Effector memory CD8-positive, alpha-beta T cell (primary cell): ENCODE measurements around the gene TUBA3E.
"Not testable (repeated sequence)": the region's sequence is repeated elsewhere in the genome, so short reads cannot be mapped to it uniquely, and the experiment has no call there.

ENCODE experiments used
- ATAC-seq: fragments of 150-1000 bp; cut with Tn5 transposase; replicated peaks from 2 replicates; pipeline ENCODE4 v1.10.0; 2021; ENCODE audit warnings: mild to moderate bottlenecking, moderate library complexity
- DNase-seq, 3 experiments: peaks; one replicate each; pipeline ENCODE4 v3.0.0; 2021
- H3K27ac Mint-ChIP-seq, 2 donors: one replicate each; pipeline ENCODE4 v1.8.0; 2022; ENCODE audit warnings: mild to moderate bottlenecking in 2 of 2, mixed read lengths in 2 of 2, moderate library complexity in 2 of 2
- H3K27me3 Mint-ChIP-seq, 2 donors: one replicate each; pipeline ENCODE4 v1.8.0; 2022; ENCODE audit warnings: mixed read lengths in 2 of 2
- H3K36me3 Mint-ChIP-seq: one replicate; pipeline ENCODE4 v1.8.0; 2022; ENCODE audit warnings: mild to moderate bottlenecking, moderate library complexity, mixed read lengths; ENCODE audit not compliant: insufficient read depth
- H3K4me1 Mint-ChIP-seq, 2 donors: one replicate each; pipeline ENCODE4 v1.8.0; 2022; ENCODE audit warnings: low read depth in 2 of 2, mixed read lengths in 2 of 2
- H3K4me3 Mint-ChIP-seq, 2 donors: one replicate each; pipeline ENCODE4 v1.8.0; 2022; ENCODE audit warnings: mild to moderate bottlenecking in 2 of 2, mixed read lengths in 2 of 2, moderate library complexity in 2 of 2
- H3K9me3 Mint-ChIP-seq, 2 donors: one replicate each; pipeline ENCODE4 v1.8.0; 2022; ENCODE audit warnings: mixed read lengths in 2 of 2

TUBA3E gene

DNA sequence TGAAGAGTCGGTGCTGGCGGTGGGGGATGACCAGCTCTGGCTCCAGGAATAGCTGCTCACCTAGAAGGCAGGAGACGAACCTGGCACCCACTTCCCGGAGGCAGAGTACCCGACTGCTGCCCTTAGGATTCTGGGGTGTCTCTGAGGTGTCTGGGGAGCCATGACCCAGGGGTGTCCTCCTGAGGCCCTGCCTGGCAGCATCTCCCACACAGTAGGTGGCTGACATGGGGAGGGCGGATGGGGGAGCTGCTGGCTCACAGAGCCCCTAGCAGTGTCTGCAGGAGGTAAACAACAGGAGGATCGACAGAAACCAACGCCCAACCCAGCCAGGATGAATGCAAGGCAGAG is 43.8 kb downstream of the TUBA3E start:
- not testable (repeated sequence) for H3K9me3 Mint-ChIP-seq, H3K4me1 Mint-ChIP-seq, DNase-seq, H3K4me3 Mint-ChIP-seq, H3K27me3 Mint-ChIP-seq, ATAC-seq
- Mint-ChIP-seq H3K27ac (peak overlapping the region in 1 of 2 donors; percentile 23), H3K36me3 (peaks cover 51% of the 10 kb centered on the region)

DNA sequence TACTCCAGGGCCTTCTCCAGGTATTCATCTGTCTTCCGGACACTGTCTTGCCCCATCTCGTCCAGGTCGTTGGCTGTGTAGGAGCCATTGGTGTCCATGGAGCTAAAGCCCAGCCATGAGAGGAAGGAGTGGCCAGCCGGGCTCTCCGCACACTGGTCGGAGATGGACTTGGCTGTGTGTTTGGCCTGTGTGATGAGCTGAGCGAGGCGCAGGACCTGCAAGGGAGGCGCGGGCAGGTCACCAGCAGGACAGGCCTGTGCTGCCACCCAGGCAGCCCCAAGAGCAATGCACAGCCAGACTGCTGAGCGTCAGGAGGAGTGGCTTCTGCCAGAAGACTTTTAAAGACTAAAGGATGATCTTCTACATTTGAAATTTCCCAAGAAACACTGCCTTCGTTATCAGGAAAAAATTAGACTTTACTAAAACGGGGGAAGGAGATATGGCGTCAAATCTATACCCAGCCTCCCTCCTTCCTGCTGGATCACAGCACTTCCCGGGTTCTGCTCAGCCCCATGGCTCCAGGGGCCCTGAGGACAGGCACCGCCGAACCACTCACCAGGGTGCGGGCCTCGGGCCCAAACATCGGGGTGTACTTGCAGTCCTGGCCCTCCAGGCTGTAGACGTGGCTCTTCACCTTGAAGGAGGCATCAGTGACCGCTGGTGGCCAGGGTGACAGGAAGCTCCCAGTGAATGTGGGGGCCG is 44.4 kb downstream of the TUBA3E start:
- H3K27me3 Mint-ChIP-seq, H3K4me1 Mint-ChIP-seq, DNase-seq, H3K9me3 Mint-ChIP-seq, H3K4me3 Mint-ChIP-seq, ATAC-seq: not testable (repeated sequence)
- Mint-ChIP-seq H3K27ac (peak overlapping the region in 1 of 2 donors; percentile 23), H3K36me3 (peaks cover 49% of the 10 kb centered on the region)

DNA sequence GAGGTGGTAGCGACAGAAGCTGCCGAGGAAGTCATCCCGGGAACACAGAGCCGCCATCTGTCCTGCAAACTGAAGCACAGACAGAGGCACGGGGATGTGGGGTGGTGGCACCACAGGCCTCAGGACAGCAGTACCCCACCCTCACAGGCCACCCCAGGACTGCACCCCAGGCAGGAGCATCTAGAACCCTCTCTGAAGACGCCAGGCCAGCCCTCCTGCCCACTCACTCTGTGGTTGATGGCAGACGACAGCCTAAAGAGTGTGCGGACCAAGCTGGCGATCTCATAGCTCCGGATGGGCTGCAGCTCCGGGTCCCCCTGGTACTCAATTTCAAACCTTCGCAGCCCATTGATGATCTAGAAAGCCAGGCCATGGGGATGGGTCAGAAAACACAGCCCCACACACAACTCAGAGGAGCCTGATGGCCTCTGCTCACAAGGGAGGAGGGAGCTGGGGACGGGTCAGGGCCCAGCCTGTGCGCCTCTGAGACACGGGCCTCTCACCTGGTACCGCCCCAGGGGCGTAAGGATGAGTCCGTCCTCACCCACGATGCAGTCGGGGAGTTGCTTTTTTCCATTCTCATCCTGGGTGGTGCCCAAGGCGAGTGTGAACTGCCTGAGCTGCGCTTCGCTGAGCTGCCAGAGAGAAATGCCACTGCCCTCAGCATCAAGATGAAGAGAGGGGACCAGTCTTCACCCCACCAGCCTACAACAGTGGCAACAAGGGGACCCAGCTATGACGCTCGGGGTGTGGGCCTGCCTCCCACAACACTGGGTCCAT is 45.2 kb downstream of the TUBA3E start:
- Mint-ChIP-seq H3K36me3 (peaks cover 43% of the 10 kb centered on the region), H3K27me3 (no peaks in the 10 kb centered on the region), H3K4me3 (no peak overlapping the region), H3K9me3 (no peaks in the 10 kb centered on the region), H3K4me1 (peaks cover 2 to 6% of the 10 kb centered on the region in 2 donors), H3K27ac (peak overlapping the region in 1 of 2 donors; percentile 55)
- DNase-seq (no peak), ATAC-seq (no peak)

DNA sequence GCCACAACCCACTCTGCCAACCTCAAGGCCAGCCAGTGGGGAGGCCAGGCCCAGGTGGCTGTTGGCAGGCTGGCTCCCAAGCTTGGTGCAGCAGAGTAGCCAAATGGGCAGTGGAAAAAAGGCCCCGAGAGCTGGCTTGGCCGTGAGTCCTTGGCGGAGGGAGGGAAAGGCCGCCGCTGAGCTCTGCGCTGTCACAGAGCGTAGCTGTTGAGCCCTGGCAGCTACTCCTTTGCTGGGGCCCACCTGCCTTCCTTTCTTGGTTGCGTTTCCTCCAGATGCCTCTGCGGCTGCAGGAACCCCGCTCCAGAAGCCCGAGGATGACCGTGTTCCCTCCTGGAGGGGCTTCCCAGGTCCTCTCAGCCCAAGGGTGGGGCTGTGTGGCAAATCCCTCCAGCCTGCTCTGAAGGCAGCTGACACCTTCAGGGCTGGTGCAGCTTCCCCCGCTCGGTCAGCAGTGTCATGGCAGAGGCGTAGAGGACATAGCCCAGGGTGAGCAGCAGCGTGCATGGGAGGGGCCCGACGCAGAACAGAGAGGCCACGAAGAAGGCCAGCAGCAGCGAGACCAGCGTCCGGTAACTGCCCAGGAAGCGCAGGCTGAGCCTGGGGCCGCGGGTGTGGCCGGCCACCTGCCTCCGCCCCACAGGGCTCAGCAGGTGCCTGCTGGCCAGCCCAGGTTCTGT is 46.0 kb downstream of the TUBA3E start:
- H3K4me1 Mint-ChIP-seq, H3K4me3 Mint-ChIP-seq, H3K27ac Mint-ChIP-seq, H3K9me3 Mint-ChIP-seq, ATAC-seq, DNase-seq, H3K27me3 Mint-ChIP-seq: not testable (repeated sequence)
- H3K36me3 Mint-ChIP-seq: peaks cover 39% of the 10 kb centered on the region

DNA sequence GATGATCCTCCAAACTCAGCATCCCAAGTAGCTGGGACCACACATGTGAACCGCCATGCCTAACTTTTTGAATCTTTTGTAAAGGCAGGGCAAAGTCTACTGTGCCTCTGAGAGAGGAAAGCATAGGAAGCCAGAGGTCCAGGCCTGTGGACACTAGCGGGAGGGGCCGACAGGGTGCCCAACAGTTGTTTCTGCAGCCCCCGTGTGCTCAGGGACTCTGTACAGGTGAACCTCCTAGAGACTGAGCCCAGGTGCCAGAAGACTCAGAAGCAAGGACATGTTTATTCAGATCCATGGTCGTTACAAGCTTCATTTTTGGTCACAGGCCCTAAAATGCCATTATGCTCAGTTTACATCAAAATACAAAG is 47.1 kb downstream of the TUBA3E start:
- H3K4me1 Mint-ChIP-seq, H3K27ac Mint-ChIP-seq, DNase-seq, ATAC-seq, H3K27me3 Mint-ChIP-seq, H3K4me3 Mint-ChIP-seq, H3K9me3 Mint-ChIP-seq: not testable (repeated sequence)
- peaks cover 33% of the 10 kb centered on the region for H3K36me3 Mint-ChIP-seq

DNA sequence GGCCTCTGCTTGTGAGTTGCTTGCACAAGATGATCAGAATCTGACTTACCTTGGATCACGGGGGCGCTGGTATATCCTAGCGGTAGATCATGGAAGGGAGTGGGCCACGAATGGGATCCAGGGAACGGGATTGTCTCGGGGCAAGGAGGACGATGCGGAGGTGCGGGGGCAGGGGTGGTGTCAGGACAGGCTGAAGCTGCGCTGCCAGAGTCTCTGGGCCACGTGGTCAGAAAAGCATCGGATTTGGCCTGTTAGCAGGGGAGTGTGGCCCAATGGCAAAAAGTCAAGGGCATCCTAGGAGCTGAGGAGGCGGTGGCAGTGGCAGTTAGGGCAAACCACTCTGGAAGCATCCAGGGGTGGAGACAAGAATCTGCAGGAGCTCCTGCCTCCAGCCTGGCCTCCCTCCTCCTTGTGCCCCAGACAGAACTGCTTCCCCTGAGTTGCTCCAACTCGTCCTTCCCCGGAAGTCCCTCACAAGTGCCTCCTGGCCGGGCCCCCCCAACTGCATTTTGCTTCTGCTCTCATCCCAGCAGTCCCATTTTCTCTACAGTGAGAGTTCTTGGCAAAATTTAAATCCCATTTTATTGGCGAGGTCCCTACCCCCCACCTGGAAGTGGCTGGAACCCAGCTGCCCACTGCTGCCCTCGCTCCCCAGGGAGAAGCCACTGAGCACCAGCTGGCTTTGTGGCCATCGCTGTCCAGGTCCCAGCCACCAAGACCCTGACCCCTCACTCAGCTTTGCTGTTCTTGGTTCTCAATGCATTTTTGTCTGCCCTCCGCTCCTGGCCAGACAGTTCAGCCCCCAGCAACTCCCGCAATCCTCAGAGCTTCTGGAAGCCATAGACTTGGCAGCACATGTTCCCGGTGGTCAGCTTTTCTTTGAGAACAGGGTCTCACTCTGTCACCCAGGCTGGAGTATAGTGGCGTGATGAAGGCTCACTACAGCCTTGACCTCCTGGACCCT is 47.8 kb downstream of the TUBA3E start:
- Mint-ChIP-seq H3K4me1 (no peaks in the 10 kb centered on the region), H3K9me3 (no peaks in the 10 kb centered on the region), H3K36me3 (peaks cover 29% of the 10 kb centered on the region), H3K27me3 (peaks cover 0 to 9% of the 10 kb centered on the region in 2 donors), H3K27ac (no peak overlapping the region), H3K4me3 (no peak overlapping the region)
- no peak for DNase-seq
- ATAC-seq: no peak

DNA sequence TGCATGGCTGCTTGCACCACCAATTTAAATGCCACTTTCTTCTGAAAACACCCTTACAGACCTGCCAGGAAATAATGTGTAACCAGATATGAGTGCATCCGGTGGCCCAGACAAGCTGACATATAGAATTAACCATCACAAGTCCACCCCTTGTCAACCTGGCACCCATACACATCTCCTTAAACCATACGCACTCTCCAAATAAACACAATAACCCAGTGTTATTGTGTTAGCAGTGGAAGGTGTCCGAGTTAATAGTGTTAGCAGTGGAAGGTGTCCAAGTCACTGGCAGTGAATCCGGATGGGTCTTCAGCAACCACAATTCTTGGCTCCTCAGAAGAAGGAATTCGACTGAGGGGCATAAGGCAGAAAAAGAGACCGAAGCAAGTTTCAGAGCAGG is 49.7 kb downstream of the TUBA3E start:
- H3K4me3 Mint-ChIP-seq, H3K27ac Mint-ChIP-seq, ATAC-seq, DNase-seq, H3K4me1 Mint-ChIP-seq, H3K9me3 Mint-ChIP-seq: not testable (repeated sequence)
- peaks cover 1 to 12% of the 10 kb centered on the region in 2 donors for H3K27me3 Mint-ChIP-seq
- peaks cover 22% of the 10 kb centered on the region for H3K36me3 Mint-ChIP-seq

DNA sequence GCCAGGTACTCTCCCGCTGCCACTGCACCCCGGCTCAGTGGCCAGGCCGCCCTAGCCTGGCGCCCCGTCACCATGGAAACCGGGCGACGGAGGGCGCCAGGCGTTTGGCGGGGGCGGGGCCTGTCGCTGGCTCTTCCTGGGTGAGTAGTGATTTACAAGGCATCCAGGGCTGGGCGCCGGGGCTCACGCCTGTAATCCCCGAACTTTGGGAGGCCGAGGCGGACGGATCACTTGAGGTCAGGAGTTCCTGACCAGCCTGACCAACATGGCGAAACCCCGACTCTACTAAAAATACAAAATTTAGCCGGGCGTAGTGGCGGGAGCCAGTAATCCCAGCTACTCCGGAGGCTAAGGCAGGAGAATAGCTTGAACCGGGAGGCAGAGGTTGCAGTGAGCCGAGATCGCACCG is 53.2 kb downstream of the TUBA3E start, which contains the start of gene CCDC74B:
Gene CCDC74B, minus strand, starts transcription at position 107 of the 409 bp plus-strand sequence. CDS start 116 bp downstream, outside the sequence.
- H3K27ac Mint-ChIP-seq: peak within 1 kb of the TSS; percentile 31 to 87

DNA sequence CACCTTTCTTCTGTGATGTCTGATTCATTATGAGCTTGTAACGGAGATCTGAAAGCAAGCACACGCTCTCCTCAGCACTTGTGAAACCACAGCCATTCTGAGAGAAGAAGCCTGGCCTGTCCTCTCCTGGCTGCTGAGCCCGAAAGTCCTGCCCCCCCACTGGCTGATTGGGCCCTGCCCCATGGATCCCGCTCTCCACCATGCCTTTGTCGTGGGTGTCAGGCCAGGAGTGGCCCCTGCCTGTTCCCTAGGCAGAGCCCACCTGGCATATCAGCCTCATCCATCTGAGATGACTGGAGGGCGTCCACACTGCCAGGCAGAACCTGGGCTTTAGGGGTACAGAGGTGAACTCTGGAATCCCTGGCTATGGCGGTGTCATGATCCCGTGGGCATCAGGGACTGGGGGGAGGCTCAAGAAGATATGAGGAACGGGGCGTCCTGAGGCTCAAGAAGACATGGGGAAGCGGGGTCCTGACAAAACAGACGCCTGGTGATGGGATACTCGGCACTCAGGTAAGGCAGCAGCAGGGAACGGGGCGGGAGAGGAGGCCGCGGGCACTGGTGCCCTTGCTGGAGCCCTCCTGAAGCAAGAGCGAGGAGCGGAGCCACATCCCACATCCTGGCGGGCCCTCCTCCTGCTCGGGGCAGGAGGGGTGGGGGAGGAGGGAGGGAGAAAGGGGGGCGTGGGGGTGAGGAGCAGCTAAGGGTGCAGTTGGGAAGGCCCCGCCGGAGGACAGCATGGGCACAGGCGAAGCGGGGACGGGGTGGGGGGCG is 54.8 kb downstream of the TUBA3E start:
- not testable (repeated sequence) for H3K9me3 Mint-ChIP-seq, DNase-seq, H3K36me3 Mint-ChIP-seq, ATAC-seq
- peaks cover 7 to 11% of the 10 kb centered on the region in 2 donors for H3K4me1 Mint-ChIP-seq
- H3K4me3 Mint-ChIP-seq: peak overlapping the region; percentile 81 to 86
- peaks cover 5 to 19% of the 10 kb centered on the region in 2 donors for H3K27me3 Mint-ChIP-seq
- peak overlapping the region; percentile 66 to 75 for H3K27ac Mint-ChIP-seq

More for the DNA sequence above, 53.2 kb downstream of the TUBA3E start, which contains the start of gene CCDC74B:
- peak within 1 kb of the TSS; percentile 81 to 86 for H3K4me3 Mint-ChIP-seq
- DNase-seq (peak; percentile 43 to 53 (median 48)), ATAC-seq (peak; percentile 90)
- not testable (repeated sequence) for H3K9me3 Mint-ChIP-seq, H3K36me3 Mint-ChIP-seq
- H3K4me1 Mint-ChIP-seq: peaks cover 7 to 11% of the 10 kb centered on the region in 2 donors
- peaks cover 5 to 19% of the 10 kb centered on the region in 2 donors for H3K27me3 Mint-ChIP-seq

DNA sequence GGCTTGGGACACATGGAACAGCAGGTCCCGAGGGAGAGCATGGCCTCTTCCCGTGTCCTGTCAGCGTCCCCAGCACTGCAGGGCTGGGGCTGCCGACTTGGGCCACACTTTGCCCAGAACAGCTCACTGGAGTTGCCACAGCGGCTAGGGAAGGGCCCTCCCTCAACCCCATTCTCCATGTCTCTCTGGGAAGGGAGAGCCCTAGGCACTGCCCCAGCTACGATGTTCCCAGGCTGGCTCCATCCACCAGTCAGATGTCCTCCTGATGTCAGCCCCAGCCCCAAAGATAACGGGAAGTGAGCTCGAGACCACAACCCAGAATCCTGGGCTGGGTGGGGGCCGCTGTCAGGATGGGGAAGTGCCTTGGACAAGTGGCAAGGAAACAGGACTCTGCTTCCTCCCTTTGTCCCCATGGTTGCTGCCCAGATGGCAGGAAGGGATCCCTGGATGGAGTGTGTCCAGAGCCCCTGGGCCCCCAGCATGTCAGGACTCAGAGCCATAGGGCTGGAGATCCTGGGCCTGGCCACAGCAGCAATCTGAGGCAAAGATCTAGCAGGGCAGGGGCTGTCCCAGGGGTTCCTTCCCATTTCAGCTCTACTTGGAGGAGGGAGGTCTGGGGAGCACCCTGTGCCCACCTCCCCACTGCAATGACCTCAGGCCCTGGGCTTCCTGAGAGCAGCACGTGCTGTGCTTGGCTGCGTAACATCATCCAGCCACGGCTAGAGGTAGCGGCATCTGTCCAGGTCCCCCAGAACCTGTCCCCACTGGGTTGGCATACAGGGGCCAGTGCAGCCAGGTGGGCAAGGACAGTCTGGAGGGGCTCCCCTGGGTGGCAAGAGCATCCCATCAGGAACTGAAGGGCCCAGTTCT is 55.6 kb downstream of the TUBA3E start:
- Mint-ChIP-seq H3K4me1 (peaks cover 7 to 11% of the 10 kb centered on the region in 2 donors), H3K27ac (peak overlapping the region; percentile 66 to 75), H3K27me3 (peaks cover 5 to 19% of the 10 kb centered on the region in 2 donors), H3K4me3 (peak overlapping the region; percentile 81 to 86)
- not testable (repeated sequence) for DNase-seq, ATAC-seq, H3K36me3 Mint-ChIP-seq, H3K9me3 Mint-ChIP-seq
